SK-N-SH (cell line): ENCODE measurements around the gene LEO1.

Experiments
- ELF1 ChIP-seq: IDR thresholded peaks from 2 replicates; pipeline ENCODE4 v1.4.0; 2012
- POLR2AphosphoS5 ChIP-seq: IDR thresholded peaks from 2 replicates; pipeline ENCODE4 v1.6.1; 2012; ENCODE audit warnings: low read depth, low read length
- RAD21 ChIP-seq: IDR thresholded peaks from 2 replicates; pipeline ENCODE4 v1.6.1; 2012; ENCODE audit warnings: mild to moderate bottlenecking, low read length
- RCOR1 ChIP-seq: fragments of 150-350 bp; IDR thresholded peaks from 2 replicates; pipeline ENCODE4 v1.6.1; 2017; ENCODE audit warnings: antibody characterized with exemption, low read length
- TF ChIP-seq, protein P1 (sequence below): fragments of 200-600 bp; sonication (generic); IDR thresholded peaks from 2 replicates; pipeline ENCODE4 v1.6.1; 2017; ENCODE audit warnings: antibody characterized with exemption, mild to moderate bottlenecking, moderate library complexity
- TF ChIP-seq, protein P2 (sequence below): IDR thresholded peaks from 2 replicates; pipeline ENCODE4 v1.4.0; 2012; ENCODE audit warnings: low read depth, borderline replicate concordance

DNA sequence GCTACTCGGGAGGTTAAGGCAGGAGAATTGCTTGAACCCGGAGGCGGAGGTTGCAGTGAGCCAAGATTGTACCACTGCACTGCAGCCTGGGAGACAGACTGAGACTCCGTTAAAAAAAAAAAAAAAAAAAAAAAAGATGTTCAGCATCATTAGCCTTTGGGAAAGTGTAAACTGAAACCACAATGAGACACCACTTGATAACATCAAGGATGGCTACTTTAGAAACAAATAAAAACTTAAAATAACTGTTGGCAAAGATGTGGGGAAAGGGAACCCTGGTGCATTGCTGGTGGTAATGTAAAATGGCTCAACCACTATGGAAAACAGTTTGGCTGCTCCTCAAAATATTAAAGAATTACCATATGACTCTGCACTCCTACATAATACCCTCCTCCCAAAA, 1.9 kb downstream of the LEO1 start:
- TF ChIP-seq RAD21 (no peak), RCOR1 (no peak), POLR2AphosphoS5 (no peak), ELF1 (no peak)
- TF ChIP-seq, protein P1, sequence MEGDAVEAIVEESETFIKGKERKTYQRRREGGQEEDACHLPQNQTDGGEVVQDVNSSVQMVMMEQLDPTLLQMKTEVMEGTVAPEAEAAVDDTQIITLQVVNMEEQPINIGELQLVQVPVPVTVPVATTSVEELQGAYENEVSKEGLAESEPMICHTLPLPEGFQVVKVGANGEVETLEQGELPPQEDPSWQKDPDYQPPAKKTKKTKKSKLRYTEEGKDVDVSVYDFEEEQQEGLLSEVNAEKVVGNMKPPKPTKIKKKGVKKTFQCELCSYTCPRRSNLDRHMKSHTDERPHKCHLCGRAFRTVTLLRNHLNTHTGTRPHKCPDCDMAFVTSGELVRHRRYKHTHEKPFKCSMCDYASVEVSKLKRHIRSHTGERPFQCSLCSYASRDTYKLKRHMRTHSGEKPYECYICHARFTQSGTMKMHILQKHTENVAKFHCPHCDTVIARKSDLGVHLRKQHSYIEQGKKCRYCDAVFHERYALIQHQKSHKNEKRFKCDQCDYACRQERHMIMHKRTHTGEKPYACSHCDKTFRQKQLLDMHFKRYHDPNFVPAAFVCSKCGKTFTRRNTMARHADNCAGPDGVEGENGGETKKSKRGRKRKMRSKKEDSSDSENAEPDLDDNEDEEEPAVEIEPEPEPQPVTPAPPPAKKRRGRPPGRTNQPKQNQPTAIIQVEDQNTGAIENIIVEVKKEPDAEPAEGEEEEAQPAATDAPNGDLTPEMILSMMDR: no peak
- TF ChIP-seq, protein P2, sequence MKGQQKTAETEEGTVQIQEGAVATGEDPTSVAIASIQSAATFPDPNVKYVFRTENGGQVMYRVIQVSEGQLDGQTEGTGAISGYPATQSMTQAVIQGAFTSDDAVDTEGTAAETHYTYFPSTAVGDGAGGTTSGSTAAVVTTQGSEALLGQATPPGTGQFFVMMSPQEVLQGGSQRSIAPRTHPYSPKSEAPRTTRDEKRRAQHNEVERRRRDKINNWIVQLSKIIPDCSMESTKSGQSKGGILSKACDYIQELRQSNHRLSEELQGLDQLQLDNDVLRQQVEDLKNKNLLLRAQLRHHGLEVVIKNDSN: no peak
